HG02981 (cell line): ENCODE results near the gene PAX9.

Experiments used
- ATAC-seq: cut with Tn5 transposase; IDR thresholded peaks from one replicate; pipeline ENCODE4 v1.9.1; 2021; ENCODE audit warnings: mild to moderate bottlenecking, moderate library complexity; ENCODE audit not compliant: unreplicated experiment

Gene PAX9

DNA sequence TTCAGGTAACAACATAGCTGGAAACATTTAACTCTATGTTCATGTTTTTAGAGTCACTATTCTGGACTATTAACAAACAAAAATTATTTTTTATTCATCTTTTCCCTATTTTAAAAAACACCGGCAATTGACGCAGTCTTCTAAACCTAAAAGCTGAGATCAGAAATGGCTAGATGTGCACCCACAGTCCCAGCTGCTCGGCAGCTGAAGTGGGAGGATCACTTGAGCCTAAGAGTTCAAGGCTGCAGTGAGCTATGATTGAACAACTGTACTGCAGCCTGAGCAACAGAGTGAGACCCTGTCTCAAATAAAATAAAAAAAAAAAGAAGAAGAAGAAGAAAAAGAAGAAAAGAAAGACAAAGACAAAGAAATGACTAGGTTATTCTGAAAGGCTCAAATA lies 64.5 kb downstream of the PAX9 start:
- no peak for ATAC-seq
